ENCODE results near the gene HBM. TPM values are rescaled to one million over a fixed set of nuclear protein-coding genes. Genes with fewer than 3 reads are reported as not detected.

Gene HBM
- total RNA-seq, 1 experiment from 2014 or later: not detected

DNA sequence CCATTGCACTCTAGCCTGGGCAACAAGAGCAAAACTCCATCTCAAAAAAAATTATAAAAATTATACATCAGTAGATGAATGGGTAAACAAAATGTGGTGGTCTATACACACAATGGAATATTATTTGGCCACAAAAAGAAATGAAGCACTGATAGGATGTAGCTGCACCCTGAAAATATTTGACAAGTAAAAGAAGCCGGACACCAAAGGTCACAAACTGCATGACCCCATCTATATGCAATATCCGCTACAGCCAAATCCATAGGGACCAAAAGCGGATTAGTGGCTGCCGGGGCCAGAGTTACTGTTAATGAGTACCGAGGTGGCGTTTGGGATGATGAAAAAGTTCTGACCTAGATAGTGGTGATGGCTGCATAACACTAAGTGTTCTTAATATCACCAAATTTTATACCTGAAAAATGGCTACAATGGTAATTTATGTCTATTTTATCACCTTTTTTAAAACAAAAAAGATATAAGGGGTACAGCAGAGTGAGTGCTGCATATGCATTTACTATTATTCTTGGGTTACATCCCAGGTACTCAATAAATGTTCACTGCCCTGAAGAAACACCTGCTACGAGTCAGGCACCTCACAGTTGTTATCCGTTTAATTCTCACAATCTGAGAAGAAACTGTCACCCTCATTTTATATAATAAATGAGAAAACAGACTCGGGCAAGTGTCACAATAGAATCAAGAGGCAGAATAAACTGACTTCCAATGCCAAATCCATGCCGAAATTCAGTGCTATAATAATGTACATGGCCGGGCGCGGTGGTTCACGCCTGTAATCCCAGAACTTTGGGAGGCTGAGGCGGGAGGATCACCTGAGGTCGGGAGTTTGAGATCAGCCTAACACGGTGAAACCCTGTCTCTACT, 13.7 kb downstream of the HBM start:
- no peaks in the 10 kb centered on the region for H3K36me3 ChIP-seq (ENCODE audit: insufficient read depth, low read length, poor library complexity, severe bottlenecking)
- BruUV-seq (replicated peaks): no TSS peak
- H3K27me3 ChIP-seq (replicated peaks; ENCODE audit: insufficient read depth, low read depth, low read length, poor library complexity): peaks cover 13% of the 10 kb centered on the region
- TF ChIP-seq, protein P1, sequence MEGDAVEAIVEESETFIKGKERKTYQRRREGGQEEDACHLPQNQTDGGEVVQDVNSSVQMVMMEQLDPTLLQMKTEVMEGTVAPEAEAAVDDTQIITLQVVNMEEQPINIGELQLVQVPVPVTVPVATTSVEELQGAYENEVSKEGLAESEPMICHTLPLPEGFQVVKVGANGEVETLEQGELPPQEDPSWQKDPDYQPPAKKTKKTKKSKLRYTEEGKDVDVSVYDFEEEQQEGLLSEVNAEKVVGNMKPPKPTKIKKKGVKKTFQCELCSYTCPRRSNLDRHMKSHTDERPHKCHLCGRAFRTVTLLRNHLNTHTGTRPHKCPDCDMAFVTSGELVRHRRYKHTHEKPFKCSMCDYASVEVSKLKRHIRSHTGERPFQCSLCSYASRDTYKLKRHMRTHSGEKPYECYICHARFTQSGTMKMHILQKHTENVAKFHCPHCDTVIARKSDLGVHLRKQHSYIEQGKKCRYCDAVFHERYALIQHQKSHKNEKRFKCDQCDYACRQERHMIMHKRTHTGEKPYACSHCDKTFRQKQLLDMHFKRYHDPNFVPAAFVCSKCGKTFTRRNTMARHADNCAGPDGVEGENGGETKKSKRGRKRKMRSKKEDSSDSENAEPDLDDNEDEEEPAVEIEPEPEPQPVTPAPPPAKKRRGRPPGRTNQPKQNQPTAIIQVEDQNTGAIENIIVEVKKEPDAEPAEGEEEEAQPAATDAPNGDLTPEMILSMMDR (conservative IDR thresholded peaks at IDR 0.05; ENCODE audit: low read depth, low read length): no peak
- no peak for TF ChIP-seq EZH2 (IDR thresholded peaks at IDR 0.05; ENCODE audit: borderline replicate concordance, low read depth, low read length, poor library complexity, severe bottlenecking)
- no peak for DNase-seq (ENCODE audit: low spot score)
- intact Hi-C loops (cut with micrococcal nuclease; ENCODE audit: unreplicated experiment): loop anchor here (2.0 kb wide), 1 partner anchor 63 kb away; no protein-coding TSS in a partner anchor
- CTCF ChIA-PET: interaction anchor here (1.3 kb wide), 1 partner anchor 72 kb away, joined by 10 read pairs; no protein-coding TSS in a partner anchor
- POLR2A ChIA-PET (ENCODE audit: low non-redundant PET): no interaction called here
- peaks cover 30% of the 10 kb centered on the region for H3K4me1 ChIP-seq (ENCODE audit: insufficient read depth, low read length, poor library complexity, severe bottlenecking)
- no peak overlapping the region for H3K4me3 ChIP-seq (ENCODE audit: low read depth, low read length, poor library complexity, severe bottlenecking)
- no peak overlapping the region for H3K27ac ChIP-seq (ENCODE audit: low read depth, low read length, poor library complexity, severe bottlenecking)
- H3K9me3 ChIP-seq (ENCODE audit: low read depth, low read length, poor library complexity, severe bottlenecking): no peaks in the 10 kb centered on the region

GRCh38 chr16:180101-180675, 14.4 kb downstream of the HBM start, which contains the start of gene HBQ1:
TSS of gene HBQ1 (plus strand) at chr16:180459. CDS start at chr16:180487, 28 bp downstream.
- H3K27ac ChIP-seq (ENCODE audit: low read depth, low read length, poor library complexity, severe bottlenecking): no peak within 1 kb of the TSS

More at GRCh38 chr16:180101-180675, 14.4 kb downstream of the HBM start, which contains the start of gene HBQ1:
- Histone ChIP-seq H3K27me3 (replicated peaks; ENCODE audit: insufficient read depth, low read depth, low read length, poor library complexity) (peaks cover 13% of the 10 kb centered on the region), H3K36me3 (ENCODE audit: insufficient read depth, low read length, poor library complexity, severe bottlenecking) (no peaks in the 10 kb centered on the region), H3K4me1 (ENCODE audit: insufficient read depth, low read length, poor library complexity, severe bottlenecking) (peaks cover 23% of the 10 kb centered on the region), H3K4me3 (ENCODE audit: low read depth, low read length, poor library complexity, severe bottlenecking) (peak within 1 kb of the TSS; percentile 52), H3K9me3 (ENCODE audit: low read depth, low read length, poor library complexity, severe bottlenecking) (no peaks in the 10 kb centered on the region)
- intact Hi-C loops (cut with micrococcal nuclease; ENCODE audit: unreplicated experiment): loop anchor here (2.0 kb wide), 1 partner anchor 63 kb away; no protein-coding TSS in a partner anchor
- ChIA-PET POLR2A (ENCODE audit: low non-redundant PET) (no interaction called here), CTCF (interaction anchor here (0.6 to 1.3 kb wide), 4 partner anchors 63 to 115 kb away, joined by 3 to 10 read pairs (median 4); no protein-coding TSS in a partner anchor)
- peak; percentile 65 for DNase-seq (ENCODE audit: low spot score)
- no TSS peak for BruUV-seq (replicated peaks)
- TF ChIP-seq, protein P1 (conservative IDR thresholded peaks at IDR 0.05; ENCODE audit: low read depth, low read length): peak; percentile 53
- TF ChIP-seq EZH2 (IDR thresholded peaks at IDR 0.05; ENCODE audit: borderline replicate concordance, low read depth, low read length, poor library complexity, severe bottlenecking): no peak

Measured in A673 (cell line).